ENCODE results near the gene HNRNPH1.
"Not testable (repeated sequence)": the region's sequence is repeated elsewhere in the genome, so short reads cannot be mapped to it uniquely, and the experiment has no call there.

The HNRNPH1 gene, protein sequence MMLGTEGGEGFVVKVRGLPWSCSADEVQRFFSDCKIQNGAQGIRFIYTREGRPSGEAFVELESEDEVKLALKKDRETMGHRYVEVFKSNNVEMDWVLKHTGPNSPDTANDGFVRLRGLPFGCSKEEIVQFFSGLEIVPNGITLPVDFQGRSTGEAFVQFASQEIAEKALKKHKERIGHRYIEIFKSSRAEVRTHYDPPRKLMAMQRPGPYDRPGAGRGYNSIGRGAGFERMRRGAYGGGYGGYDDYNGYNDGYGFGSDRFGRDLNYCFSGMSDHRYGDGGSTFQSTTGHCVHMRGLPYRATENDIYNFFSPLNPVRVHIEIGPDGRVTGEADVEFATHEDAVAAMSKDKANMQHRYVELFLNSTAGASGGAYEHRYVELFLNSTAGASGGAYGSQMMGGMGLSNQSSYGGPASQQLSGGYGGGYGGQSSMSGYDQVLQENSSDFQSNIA

DNA sequence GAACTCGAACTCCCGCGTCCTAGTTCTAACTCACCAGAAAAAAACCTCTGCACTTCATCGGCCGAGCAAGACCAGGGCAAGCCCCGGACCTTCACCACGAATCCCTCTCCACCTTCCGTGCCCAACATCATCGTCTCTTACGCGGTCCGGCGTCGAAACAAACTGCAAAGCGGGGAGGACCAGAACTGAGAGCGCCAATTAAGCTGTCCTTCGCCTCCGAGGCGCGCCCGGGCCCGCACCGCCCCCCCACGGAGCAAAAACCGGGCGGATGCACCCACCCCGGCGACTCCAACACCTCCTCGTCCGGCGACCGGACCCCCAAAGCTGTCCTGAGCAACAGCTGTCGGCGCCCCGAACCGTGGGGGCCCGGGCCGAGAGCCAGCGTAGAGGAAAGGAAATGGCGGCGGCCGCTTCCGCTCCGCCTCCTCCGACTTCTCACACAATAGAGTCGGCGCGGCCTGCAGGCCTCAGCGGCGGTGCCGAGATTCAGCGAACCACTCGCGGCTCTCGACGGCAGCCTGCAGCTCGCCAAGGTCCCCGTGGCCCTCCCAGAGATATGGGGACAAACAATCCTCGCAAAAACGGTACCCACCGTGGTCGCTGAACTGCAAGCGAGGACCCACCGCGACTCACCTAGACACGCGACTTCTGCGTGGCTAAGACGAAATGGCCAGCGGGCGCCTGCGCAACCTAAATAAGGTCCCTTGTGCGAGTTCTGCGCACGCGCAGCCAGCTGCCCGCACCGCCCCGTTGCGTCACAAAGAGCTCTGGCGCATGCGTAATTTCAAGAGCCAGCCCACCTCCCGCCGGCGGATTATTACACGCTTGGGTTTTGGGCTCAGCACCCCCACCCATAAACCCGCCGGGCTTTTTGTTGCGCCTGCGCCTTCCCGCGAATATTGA lies at the start of gene HNRNPH1:
Gene HNRNPH1 (minus strand): TSS at position 669 of the 903 bp plus-strand sequence. CDS start 538 bp downstream, at position 131.
- in situ Hi-C loops (cut with MboI; ENCODE audit: low sequenced_read_pairs), result no loop called here

DNA sequence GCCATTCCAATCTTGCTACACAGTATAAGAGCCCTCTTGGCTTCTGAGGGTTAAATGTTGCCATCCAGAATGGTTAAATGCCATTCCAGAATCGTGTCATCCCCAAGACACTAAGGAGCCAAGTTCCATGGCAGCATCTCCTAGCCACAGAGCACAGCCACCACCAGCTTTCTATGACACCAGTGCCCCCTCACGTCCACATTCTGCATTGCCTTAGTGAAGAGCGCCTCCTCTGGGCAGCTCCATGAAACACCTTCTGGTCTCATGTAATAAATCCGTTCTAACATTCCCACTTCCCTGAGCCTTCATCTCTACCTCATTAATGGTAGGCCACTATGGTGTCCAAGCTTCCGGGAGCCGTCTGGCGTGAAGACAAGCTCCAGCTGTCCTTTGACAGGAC lies 44.9 kb upstream of the HNRNPH1 start:
- in situ Hi-C loops (cut with MboI; ENCODE audit: low sequenced_read_pairs), result loop anchor here (10.0 kb wide), 1 partner anchor 64 kb away; no protein-coding TSS in a partner anchor

DNA sequence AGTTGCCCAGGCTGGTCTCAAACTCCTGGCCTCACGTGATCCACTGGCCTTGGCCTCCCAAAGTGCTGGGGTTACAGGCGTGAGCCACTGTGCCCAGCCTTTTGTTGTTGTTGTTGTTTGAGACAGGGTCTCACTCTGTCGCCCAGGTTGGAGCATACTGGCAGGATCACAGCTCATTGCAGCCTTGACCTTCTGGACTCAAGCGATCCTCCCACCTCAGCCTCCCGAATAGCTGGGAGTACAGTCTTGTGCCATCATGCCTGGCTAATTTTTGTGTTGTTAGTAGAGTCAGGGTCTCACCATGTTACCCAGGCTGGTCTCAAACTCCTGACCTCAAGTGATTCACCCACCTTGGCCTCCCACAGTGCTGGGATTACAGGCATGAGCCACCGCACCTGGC lies 38.2 kb upstream of the HNRNPH1 start:
- in situ Hi-C loops (cut with MboI; ENCODE audit: low sequenced_read_pairs), result loop anchor here (10.0 kb wide), 1 partner anchor 57 kb away; no protein-coding TSS in a partner anchor

DNA sequence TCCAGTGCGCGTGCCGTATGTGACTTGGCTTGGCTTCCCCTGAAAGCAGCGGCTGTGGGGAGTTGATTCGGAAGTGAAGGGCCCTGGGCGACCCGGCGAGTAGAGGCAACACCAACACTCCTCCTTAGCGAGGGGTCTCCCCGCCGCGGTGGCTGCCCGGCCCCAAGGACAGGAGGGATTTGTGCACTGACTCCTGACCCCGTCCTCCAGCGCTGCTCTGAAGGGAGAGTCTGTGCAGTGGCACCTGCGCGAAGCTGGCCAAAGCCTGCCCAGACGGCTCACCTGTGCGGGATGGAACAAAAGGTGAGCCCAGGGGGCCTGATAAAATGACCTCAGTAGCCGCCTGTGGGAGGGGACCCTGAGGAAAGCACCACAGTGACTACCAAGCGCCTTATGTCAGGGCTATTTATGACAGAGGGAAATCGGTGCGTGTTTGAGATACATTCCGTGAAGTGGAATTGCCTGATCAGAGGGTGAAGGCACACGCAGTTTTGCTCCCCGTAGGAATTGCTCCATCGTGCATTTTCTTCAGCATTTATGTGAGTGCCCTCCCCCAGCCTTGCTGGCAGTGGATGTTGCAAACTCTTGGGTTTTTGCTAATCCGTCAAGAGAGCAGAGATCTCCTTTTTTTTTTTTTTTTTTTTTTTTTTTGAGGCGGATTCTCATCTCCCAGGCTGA lies 34.8 kb upstream of the HNRNPH1 start:
- in situ Hi-C loops (cut with MboI; ENCODE audit: low sequenced_read_pairs), result not testable (repeated sequence)

DNA sequence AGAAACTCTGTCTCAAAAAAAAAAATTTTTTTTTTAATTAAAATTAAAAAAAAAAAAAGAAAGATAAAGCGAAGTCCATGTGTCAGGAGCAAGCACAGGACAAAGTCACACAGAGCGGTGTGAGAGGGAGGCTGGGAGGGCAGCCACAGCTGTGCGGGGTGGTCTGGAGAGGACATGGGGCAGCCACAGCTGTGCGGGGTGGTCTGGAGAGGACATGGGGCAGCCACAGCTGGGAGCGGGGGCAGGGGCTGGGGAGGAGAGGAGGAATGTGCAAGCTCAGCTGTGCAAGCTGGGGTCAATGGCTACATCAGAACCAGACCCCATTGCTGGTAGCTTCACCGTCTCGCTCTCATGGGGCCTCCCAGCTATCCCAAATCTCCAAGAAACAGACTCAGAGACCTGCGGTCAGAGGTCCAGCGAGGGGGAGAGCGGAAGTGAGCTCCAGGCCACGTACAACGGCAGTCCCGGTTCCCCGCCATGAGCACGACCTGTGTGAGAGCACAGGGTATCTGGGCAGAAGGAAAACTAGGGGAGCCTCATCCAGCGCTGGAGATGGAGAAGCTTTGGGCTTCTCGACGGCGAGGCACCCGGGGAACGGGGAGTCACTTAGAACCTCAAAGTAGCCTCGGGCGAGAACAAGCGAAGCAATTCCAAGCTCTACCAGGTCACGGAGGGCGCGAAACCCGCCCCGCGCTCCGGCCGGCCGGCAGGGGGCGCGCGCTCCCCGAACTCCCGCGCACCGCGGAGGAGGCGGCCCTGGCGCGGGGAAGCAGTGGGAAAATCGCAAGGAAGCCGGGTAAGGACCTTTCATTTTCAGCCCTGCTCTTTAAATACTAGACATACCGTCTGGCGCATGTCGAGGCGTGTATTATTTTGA lies 34.1 kb upstream of the HNRNPH1 start:
- in situ Hi-C loops (cut with MboI; ENCODE audit: low sequenced_read_pairs), result not testable (repeated sequence)

DNA sequence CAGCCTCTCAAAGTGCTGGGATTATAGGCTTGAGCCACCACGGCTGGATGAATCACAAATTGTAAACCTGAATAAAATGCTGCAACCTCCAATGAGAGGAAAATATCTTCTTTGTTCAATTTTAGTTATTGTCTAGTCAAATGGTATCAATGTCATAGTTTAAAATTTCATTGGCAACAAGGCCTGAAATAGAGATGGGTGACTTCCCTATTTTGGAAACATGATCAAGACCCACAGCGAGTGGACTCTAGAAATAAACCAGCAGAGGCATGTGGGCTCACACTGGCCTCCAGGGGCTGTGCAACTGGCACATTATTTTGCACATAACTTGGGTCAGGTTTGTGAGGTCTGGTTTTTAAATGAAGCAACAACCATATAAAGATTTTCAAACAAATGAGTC lies 29.7 kb upstream of the HNRNPH1 start:
- in situ Hi-C loops (cut with MboI; ENCODE audit: low sequenced_read_pairs), result not testable (repeated sequence)

DNA sequence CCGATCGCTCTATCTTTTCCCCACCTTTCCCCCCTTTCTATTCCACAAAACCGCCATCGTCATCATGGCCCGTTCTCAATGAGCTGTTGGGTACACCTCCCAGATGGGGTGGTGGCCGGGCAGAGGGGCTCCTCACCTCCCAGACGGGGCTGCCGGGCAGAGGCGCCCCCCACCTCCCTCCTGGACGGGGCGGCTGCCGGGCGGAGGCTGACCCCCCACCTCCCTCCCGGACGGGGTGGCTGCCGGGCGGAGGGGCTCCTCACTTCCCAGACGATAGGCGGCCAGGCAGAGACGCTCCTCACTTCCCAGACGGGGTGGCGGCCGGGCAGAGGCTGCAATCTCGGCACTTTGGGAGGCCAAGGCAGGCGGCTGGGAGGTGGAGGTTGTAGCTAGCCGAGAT lies 26.8 kb upstream of the HNRNPH1 start:
- in situ Hi-C loops (cut with MboI; ENCODE audit: low sequenced_read_pairs), result not testable (repeated sequence)

DNA sequence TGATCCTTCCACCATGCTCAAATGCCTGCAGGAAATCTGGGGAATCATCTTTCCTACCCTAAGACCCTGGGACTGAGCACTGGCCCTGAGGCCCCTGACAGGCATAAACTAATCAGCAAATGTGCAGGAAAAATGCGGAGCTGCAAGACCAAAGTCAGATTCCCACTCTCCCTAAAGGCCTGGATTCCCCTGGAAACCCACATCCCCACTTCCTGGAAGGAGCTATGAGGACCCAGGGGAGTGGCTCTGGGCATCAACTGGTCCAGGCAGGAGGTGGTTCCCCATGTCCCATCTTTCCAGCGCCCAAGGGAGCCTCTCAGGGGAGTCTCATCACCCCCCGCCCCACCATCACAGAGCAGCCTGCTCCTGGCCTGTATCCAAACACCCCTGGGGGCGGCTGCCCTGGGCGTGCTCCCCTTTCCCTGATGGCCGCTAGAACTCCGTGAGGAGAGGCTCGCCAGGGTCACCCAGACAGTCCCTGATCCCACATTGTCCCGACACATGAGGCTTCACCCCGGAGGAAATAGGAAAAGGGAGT lies 25.8 kb upstream of the HNRNPH1 start:
- in situ Hi-C loops (cut with MboI; ENCODE audit: low sequenced_read_pairs), result not testable (repeated sequence)

DNA sequence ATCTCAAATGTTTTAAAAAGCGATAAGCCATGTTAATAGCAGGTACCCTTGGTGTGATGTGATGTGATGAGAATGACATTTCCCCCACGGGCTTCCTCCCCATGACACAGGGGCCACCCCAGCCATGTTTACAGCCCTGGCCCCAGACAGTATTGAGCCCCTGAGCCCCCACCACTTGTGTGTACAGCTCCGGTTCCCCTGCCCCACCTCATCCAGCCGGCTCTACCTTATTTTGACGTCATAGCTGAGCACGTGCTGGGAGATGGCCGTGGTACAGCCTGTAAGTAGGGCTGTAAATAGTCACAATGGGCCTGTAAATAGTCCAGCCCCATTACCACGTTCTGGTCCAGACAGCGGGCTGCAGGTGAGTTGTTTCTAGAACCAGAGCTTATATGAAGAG lies 24.9 kb upstream of the HNRNPH1 start:
- in situ Hi-C loops (cut with MboI; ENCODE audit: low sequenced_read_pairs), result no loop called here

DNA sequence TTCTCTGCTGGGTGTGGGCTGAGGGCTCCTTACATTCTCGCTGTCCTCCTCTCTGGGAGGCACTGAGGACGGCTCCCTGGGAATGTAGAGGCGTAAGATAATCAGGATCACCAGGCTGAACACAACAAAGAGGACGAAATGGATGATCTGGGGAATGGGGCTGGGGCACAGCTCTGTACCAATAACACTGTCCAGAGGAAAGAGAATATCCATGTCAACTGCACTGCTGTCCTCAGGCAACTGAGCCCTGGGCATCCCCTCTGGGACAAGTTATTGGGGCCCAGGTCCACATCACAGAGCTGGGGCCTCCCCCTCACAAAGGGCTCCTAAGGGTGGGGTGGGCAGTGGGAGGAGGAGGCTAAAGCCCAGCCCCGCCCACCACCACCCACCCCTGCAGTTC lies 21.3 kb upstream of the HNRNPH1 start:
- in situ Hi-C loops (cut with MboI; ENCODE audit: low sequenced_read_pairs), result not testable (repeated sequence)

DNA sequence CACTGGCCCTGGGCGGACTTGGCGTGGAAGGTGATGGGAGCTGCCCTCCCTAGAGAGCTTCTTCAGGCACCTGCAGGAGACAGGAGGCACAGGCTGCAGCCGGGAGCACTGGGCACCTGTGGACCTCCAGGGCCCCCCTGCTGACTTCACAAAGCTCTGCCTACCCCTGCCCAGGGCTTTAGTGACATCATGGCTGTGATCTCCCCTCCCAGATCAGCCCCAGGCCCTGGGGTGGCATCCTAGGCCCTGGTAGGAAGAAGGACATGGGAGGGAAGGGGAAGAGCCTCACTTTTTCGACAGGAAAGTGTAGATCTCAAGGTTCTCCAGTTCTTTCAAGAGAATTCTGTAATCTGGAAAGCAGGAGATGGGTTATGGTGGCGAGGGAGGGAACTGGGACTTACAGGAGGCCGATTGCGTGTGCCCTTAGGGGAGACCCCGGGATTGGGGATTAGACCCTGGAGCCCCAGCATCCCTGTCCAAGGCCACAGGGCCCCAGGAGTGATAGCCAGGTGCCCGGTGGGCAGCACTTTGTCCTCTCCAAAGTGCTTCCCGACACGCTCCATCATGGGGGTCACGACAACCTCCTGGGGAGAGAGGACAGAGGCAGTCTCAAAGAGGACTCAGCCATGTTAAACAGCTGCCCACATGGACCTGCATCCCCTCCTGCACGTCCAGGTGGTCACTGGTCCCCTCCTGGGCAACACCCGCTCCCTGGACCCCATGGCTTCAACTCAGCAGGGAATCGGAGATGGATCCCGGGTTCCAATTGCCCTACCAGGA lies 19.9 kb upstream of the HNRNPH1 start:
- in situ Hi-C loops (cut with MboI; ENCODE audit: low sequenced_read_pairs), result not testable (repeated sequence)

DNA sequence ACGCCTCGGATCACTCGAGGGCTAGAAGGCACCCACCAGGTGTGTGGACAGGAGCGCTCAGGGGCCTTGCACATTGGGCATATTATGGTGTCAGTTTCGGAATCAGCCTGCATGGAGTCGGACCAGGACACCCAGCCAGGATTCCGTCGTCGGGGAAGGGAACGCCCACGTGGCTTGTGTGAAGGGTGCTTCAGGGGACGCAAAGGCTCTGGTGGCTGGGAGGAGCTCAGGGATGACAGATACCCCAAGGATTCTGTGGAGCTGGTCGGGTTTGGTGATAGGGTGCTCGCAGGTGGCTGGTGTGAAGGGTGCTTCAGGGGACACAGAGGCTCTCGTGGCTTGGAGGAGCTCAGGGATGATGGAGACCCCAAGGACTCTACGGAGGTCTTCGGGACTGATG lies 19.2 kb upstream of the HNRNPH1 start:
- in situ Hi-C loops (cut with MboI; ENCODE audit: low sequenced_read_pairs), result not testable (repeated sequence)

DNA sequence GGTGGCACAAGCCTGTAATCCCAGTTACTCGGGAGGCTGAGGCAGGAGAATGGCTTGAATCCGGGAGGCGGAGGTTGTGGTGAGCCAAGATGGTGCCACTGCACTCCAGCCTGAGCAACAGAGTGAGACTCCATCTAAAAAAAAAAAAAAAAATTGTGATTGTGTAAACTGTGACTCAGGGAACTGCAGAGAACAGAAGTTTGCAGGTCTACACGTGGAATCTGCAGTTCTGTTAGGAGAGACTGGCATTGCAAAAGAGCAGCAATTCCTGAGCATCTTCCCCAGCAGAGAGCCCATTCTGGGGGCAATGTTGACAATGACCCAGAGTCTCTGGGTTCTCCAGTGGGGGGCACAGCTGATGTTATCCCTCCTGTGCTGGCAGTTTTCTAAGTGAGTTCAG lies 18.3 kb upstream of the HNRNPH1 start:
- in situ Hi-C loops (cut with MboI; ENCODE audit: low sequenced_read_pairs), result not testable (repeated sequence)

DNA sequence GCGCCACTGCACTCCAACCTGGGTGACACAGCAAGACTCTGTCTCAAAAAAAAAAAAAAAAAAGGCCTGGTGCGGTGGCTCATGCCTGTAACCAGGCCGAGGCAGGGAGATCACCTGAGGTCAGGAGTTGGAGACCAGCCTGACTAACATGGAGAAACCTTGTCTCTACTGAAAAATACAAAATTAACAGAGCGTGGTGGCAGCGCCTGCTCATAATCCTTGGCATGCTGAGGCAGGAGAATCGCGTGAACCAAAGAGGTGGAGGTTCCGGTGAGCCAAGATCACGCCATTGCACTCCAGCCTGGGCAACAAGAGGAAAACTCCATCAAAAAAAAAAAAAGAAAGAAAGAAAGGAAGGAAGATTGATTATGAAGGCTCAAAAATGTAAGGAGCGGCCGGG lies 15.8 kb upstream of the HNRNPH1 start:
- in situ Hi-C loops (cut with MboI; ENCODE audit: low sequenced_read_pairs), result not testable (repeated sequence)

DNA sequence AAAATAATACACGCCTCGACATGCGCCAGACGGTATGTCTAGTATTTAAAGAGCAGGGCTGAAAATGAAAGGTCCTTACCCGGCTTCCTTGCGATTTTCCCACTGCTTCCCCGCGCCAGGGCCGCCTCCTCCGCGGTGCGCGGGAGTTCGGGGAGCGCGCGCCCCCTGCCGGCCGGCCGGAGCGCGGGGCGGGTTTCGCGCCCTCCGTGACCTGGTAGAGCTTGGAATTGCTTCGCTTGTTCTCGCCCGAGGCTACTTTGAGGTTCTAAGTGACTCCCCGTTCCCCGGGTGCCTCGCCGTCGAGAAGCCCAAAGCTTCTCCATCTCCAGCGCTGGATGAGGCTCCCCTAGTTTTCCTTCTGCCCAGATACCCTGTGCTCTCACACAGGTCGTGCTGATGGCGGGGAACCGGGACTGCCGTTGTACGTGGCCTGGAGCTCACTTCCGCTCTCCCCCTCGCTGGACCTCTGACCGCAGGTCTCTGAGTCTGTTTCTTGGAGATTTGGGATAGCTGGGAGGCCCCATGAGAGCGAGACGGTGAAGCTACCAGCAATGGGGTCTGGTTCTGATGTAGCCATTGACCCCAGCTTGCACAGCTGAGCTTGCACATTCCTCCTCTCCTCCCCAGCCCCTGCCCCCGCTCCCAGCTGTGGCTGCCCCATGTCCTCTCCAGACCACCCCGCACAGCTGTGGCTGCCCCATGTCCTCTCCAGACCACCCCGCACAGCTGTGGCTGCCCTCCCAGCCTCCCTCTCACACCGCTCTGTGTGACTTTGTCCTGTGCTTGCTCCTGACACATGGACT lies 11.1 kb upstream of the HNRNPH1 start:
- in situ Hi-C loops (cut with MboI; ENCODE audit: low sequenced_read_pairs), result not testable (repeated sequence)

DNA sequence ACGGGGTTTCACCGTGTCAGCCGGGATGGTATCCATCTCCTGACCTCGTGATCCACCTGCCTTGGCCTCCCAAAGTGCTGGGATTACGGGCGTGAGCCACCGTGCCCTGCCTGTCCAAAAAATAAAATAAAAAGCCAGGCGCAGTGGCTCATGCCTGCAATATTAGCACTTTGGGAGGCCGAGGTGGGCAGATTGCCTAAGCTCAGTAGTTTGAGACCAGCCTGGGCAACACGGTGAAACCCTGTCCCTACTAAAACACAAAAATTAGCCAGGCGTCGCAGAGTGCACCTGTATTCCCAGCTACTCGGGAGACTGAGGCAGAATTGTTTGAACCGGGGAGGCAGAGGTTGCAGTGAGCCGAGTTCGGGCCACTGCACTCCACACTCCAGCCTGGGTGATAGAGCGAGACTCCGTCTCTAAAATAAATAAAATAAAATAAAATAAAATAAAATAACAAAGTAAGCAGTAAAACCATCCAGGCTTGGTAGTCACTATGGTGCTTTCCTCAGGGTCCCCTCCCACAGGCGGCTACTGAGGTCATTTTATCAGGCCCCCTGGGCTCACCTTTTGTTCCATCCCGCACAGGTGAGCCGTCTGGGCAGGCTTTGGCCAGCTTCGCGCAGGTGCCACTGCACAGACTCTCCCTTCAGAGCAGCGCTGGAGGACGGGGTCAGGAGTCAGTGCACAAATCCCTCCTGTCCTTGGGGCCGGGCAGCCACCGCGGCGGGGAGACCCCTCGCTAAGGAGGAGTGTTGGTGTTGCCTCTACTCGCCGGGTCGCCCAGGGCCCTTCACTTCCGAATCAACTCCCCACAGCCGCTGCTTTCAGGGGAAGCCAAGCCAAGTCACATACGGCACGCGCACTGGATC lies 10.3 kb upstream of the HNRNPH1 start:
- in situ Hi-C loops (cut with MboI; ENCODE audit: low sequenced_read_pairs), result not testable (repeated sequence)

DNA sequence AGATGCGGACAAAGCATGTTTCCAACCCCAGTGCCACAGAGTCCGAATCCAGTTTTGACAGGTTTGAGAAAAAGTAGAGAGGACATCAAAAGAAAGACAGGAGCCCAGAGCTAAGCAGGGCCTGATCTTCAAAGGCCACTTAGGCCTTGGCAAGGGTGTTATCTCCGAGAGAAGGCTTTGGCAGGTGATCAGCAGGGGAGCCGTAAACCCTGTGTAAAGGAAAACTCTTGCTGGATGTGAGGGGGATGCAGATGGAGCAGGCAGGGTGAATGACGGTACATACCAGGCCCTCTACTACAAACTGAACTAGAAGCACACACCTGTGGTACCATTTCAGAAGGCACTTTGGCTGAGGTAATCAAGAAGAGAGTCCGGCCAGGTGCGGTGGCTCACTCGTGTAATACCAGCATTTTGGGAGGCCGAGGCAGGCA lies 1.4 kb upstream of the HNRNPH1 start:
- in situ Hi-C loops (cut with MboI; ENCODE audit: low sequenced_read_pairs), result no loop called here
